ENCODE measurements around the gene ZPBP2. TPM values are rescaled to one million over a fixed set of nuclear protein-coding genes. Genes with fewer than 3 reads are reported as not detected.
A peak's percentile ranks its signal among the peaks of the same experiment; 100 is the strongest.

The ZPBP2 gene
- total RNA-seq, 6 donors from 2014 or later = not detected

DNA sequence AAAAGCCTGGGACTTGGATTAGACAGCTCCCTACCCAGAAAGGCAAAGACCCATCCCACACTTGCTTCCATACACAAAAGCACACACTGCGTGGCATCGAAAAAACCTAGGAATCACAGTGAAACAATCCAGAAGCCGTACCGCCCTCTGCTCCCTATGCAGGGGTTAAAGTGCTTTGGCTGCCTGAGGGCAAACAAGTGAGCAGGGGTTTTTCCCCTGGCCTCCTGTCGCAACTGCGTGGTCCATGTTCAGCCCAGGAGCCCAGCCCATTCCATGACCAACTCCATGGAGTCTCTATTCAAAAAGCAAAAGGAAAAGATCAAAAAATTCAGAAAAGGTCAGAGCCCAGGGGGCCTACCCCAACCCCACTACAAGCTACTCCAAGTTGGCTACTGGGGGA is 54.0 kb downstream of the ZPBP2 start:
- no peak overlapping the region for H3K27ac ChIP-seq
- no peak for ATAC-seq (ENCODE audit: low FRiP score in 2 of 2)
- 90 to 92% methylated on average over 6 of the region's 6 CpGs for WGBS, 2 donors
- no peaks in the 10 kb centered on the region for H3K27me3 ChIP-seq
- no peak for DNase-seq
- H3K36me3 ChIP-seq = peaks cover 16 to 53% (median 45%) of the 10 kb centered on the region in 4 donors
- no peaks in the 10 kb centered on the region for H3K9me3 ChIP-seq
- no peak for TF ChIP-seq POLR2A (IDR thresholded peaks at IDR 0.05)
- no peak for TF ChIP-seq POLR2AphosphoS5 (IDR thresholded peaks at IDR 0.05)
- TF ChIP-seq CTCF (IDR thresholded peaks at IDR 0.05) = no peak
- TF ChIP-seq EP300 (IDR thresholded peaks at IDR 0.05) = no peak
- H3K4me3 ChIP-seq = no peak overlapping the region
- H3K4me1 ChIP-seq = peaks cover 14 to 33% (median 28%) of the 10 kb centered on the region in 4 donors

GRCh38 chr17:39923230-39923629 is 55.2 kb downstream of the ZPBP2 start:
- no peak for ATAC-seq (ENCODE audit: low FRiP score in 2 of 2)
- peaks cover 17 to 39% (median 33%) of the 10 kb centered on the region in 4 donors for H3K4me1 ChIP-seq
- WGBS, 2 donors = 93 to 95% methylated on average over 5 to 6 of the region's 6 CpGs
- no peaks in the 10 kb centered on the region for H3K9me3 ChIP-seq
- H3K4me3 ChIP-seq = no peak overlapping the region
- DNase-seq = no peak
- H3K27ac ChIP-seq = no peak overlapping the region
- TF ChIP-seq POLR2AphosphoS5 (IDR thresholded peaks at IDR 0.05) = no peak
- TF ChIP-seq EP300 (IDR thresholded peaks at IDR 0.05) = no peak
- no peak for TF ChIP-seq POLR2A (IDR thresholded peaks at IDR 0.05)
- no peak for TF ChIP-seq CTCF (IDR thresholded peaks at IDR 0.05)
- peaks cover 16 to 53% (median 45%) of the 10 kb centered on the region in 4 donors for H3K36me3 ChIP-seq
- H3K27me3 ChIP-seq = no peaks in the 10 kb centered on the region

DNA sequence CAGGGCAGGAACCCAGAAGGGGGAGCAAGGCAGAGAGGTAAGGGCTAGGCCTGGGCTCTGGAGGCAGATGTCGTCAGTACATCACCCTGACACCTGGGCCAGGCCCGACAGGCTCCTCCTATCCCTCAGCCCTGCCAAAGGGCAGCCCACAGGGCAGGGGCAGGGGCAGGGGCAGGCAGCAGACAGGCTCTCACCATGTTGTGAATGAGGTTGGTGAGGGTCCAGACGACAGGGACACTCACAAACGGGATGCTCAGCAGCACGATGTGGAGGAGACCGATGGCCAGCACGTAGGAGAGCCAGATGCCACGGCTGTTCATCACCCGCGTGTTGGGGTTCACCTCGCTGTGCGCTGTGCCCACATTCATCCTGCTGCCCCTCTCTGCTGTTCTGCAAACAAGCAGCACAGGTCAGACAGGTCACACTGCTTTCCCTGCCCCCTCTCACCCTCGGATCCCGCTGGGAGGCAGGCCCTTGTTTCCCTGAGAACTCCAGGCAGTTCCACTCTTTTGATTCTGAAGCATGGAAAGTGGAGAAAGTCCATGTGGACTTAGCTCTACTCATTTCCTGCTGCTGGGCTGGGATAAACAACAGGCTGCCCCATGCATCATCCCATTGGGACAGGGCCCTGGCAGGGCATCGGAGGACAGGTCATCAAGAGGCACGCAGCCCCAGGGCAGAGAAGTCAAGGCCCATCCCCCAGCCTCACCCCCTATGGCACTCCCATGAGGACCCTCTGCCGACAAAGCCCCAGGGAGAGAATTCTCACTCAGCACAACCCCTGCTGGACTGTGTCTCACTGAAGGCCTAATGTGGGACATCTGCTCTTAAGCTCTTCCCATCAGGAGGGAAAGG is 56.1 kb downstream of the ZPBP2 start:
- H3K9me3 ChIP-seq = no peaks in the 10 kb centered on the region
- TF ChIP-seq CTCF (IDR thresholded peaks at IDR 0.05) (no peak), POLR2AphosphoS5 (IDR thresholded peaks at IDR 0.05) (no peak), POLR2A (IDR thresholded peaks at IDR 0.05) (no peak), EP300 (IDR thresholded peaks at IDR 0.05) (no peak)
- no peaks in the 10 kb centered on the region for H3K27me3 ChIP-seq
- H3K4me1 ChIP-seq = peaks cover 25 to 48% (median 41%) of the 10 kb centered on the region in 4 donors
- peaks cover 16 to 49% (median 42%) of the 10 kb centered on the region in 4 donors for H3K36me3 ChIP-seq
- peak overlapping the region in 1 of 4 donors; percentile 11 for H3K27ac ChIP-seq
- 61 to 73% methylated on average over 5 to 17 of the region's 17 CpGs for WGBS, 2 donors
- DNase-seq (no peak), ATAC-seq (ENCODE audit: low FRiP score in 2 of 2) (no peak)
- no peak overlapping the region for H3K4me3 ChIP-seq

- WGBS, 2 donors = 63 to 69% methylated on average over 3 of the region's 3 CpGs
- DNase-seq (no peak), ATAC-seq (ENCODE audit: low FRiP score in 2 of 2) (no peak)
- no peaks in the 10 kb centered on the region for H3K27me3 ChIP-seq
- TF ChIP-seq EP300 (IDR thresholded peaks at IDR 0.05) = no peak
- TF ChIP-seq CTCF (IDR thresholded peaks at IDR 0.05) = no peak
- no peak for TF ChIP-seq POLR2A (IDR thresholded peaks at IDR 0.05)
- no peak for TF ChIP-seq POLR2AphosphoS5 (IDR thresholded peaks at IDR 0.05)
- H3K4me1 ChIP-seq = peaks cover 31 to 54% (median 46%) of the 10 kb centered on the region in 4 donors
- H3K9me3 ChIP-seq = no peaks in the 10 kb centered on the region
- H3K36me3 ChIP-seq = peaks cover 16 to 45% (median 38%) of the 10 kb centered on the region in 4 donors
- no peak overlapping the region for H3K4me3 ChIP-seq
- H3K27ac ChIP-seq = peak overlapping the region in 1 of 4 donors; percentile 11
Observed at GRCh38 chr17:39924691-39925055, 56.7 kb downstream of the ZPBP2 start.

Measured in upper lobe of left lung (tissue), 6 donors.